PFSK-1 (cell line): ENCODE results near the gene ETFA.

Source experiments
- FOXP2 ChIP-seq: optimal IDR thresholded peaks from 2 replicates; pipeline ENCODE3; 2011; ENCODE audit warnings: borderline replicate concordance, control low read depth, inconsistent platforms; ENCODE audit not compliant: insufficient read depth; ENCODE audit errors: extremely low read length, extremely low read depth
- POLR2AphosphoS5 ChIP-seq: IDR thresholded peaks from 2 replicates; pipeline ENCODE4 v1.6.1; 2012; ENCODE audit warnings: low read depth, mild to moderate bottlenecking, control low read depth, low read length, moderate library complexity
- REST ChIP-seq, 2 experiments: IDR thresholded peaks; 2 replicates each; pipeline versions ENCODE4 v1.6.1 to v1.8.0; 2011 to 2012; ENCODE audit warnings: low read depth in 2 of 2, low read length in 2 of 2, control low read depth in 1 of 2, inconsistent platforms in 1 of 2, mild to moderate bottlenecking in 1 of 2, moderate library complexity in 1 of 2; ENCODE audit not compliant: insufficient read depth in 1 of 2
- SIN3A ChIP-seq: IDR thresholded peaks from 2 replicates; pipeline ENCODE4 v1.6.1; 2012; ENCODE audit warnings: mild to moderate bottlenecking, low read length, moderate library complexity, borderline replicate concordance; ENCODE audit not compliant: insufficient read depth
- TAF1 ChIP-seq: IDR thresholded peaks from 2 replicates; pipeline ENCODE4 v1.6.1; 2012; ENCODE audit warnings: low read length, control low read depth, borderline replicate concordance; ENCODE audit not compliant: insufficient read depth

- TF ChIP-seq POLR2AphosphoS5 = no peak
- no peak for TF ChIP-seq SIN3A
- TF ChIP-seq REST (IDR thresholded peaks at IDR 0.05; ENCODE audit: insufficient read depth in 1 of 2, low read depth in 2 of 2, low read length in 2 of 2) = no peak
- no peak for TF ChIP-seq TAF1
- TF ChIP-seq FOXP2 = no peak
Observed at GRCh38 chr15:76309601-76310330, 1.5 kb downstream of the ETFA start.
